ENCODE results near the gene UBL7.

DNA sequence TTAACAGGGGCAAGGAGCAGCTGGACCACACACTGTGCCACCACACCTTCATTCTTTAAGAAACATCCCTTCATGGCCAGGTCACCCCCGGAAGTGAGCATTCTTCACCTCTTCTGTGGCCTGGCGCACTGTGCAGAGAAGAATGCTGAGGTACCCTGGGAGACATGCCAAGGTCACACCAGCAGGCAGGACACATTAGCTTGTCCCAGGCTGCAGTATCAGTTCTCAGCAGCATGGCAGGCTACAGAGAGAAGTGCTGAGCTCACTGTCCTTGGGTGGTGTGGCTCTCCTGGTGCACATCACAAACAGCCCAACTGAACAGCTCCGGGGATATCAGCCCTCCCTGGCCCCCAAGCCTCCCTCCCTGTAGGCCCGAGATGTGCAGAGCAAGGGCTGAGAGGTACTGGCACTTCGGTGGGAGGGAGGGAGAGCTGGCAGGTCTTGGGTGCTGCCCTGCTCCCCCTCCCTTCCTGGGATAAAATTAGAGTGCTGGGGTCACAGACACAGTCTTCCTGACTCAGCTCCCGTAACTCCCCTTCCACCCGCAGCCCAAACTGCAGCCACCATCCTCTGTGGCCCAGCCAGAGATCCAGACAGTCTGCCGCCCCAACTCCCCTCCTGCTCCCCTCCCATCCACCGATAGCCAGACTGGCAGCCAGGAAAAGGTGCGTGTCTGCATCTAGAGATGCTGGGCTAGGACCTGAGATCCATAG, 40.6 kb downstream of the UBL7 start:
- TF ChIP-seq, protein P1, sequence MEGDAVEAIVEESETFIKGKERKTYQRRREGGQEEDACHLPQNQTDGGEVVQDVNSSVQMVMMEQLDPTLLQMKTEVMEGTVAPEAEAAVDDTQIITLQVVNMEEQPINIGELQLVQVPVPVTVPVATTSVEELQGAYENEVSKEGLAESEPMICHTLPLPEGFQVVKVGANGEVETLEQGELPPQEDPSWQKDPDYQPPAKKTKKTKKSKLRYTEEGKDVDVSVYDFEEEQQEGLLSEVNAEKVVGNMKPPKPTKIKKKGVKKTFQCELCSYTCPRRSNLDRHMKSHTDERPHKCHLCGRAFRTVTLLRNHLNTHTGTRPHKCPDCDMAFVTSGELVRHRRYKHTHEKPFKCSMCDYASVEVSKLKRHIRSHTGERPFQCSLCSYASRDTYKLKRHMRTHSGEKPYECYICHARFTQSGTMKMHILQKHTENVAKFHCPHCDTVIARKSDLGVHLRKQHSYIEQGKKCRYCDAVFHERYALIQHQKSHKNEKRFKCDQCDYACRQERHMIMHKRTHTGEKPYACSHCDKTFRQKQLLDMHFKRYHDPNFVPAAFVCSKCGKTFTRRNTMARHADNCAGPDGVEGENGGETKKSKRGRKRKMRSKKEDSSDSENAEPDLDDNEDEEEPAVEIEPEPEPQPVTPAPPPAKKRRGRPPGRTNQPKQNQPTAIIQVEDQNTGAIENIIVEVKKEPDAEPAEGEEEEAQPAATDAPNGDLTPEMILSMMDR (IDR thresholded peaks at IDR 0.05), result no peak
- TF ChIP-seq POLR2AphosphoS5 (IDR thresholded peaks at IDR 0.05) (no peak), POLR2A (IDR thresholded peaks at IDR 0.05) (no peak), EP300 (IDR thresholded peaks at IDR 0.05) (no peak)

Data from gastroesophageal sphincter (tissue), 3 donors.